HEK293T (cell line): ENCODE results near the gene DSCAM.

Source experiments
- CTCF ChIA-PET: fragments of 350-600 bp; formaldehyde crosslinking; extraction: SDS; loops from one replicate; lab custom pipeline; 2021; ENCODE audit warnings: antibody characterized with exemption, inconsistent platforms; lab: Yijun Ruan, JAX
- POLR2A ChIA-PET: fragments of 350-600 bp; formaldehyde crosslinking; extraction: SDS; loops from one replicate; lab custom pipeline; 2020; ENCODE audit warnings: antibody characterized with exemption, inconsistent platforms; lab: Yijun Ruan, JAX
- DNase-seq: peaks from one replicate; pipeline ENCODE4 v3.0.0; 2012; ENCODE audit warnings: mixed read lengths; ENCODE audit errors: extremely low spot score
- ARNT ChIP-seq: fragments of 450-650 bp; IDR thresholded peaks from 2 replicates; pipeline ENCODE4 v1.6.1; 2017; ENCODE audit warnings: mild to moderate bottlenecking
- BHLHE40 ChIP-seq: fragments of 450-650 bp; IDR thresholded peaks from 2 replicates; pipeline ENCODE4 v1.6.1; 2016; ENCODE audit warnings: mild to moderate bottlenecking, moderate library complexity, borderline replicate concordance
- CTBP1 ChIP-seq: fragments of 450-650 bp; IDR thresholded peaks from 2 replicates; pipeline ENCODE4 v1.6.1; 2016; ENCODE audit warnings: borderline replicate concordance
- ELF4 ChIP-seq: fragments of 450-650 bp; IDR thresholded peaks from 2 replicates; pipeline ENCODE4 v1.6.1; 2017; ENCODE audit warnings: antibody characterized with exemption
- FOXA1 ChIP-seq: fragments of 450-650 bp; IDR thresholded peaks from 2 replicates; pipeline ENCODE4 v1.6.1; 2016; ENCODE audit warnings: mild to moderate bottlenecking
- FOXK2 ChIP-seq: fragments of 450-650 bp; IDR thresholded peaks from 2 replicates; pipeline ENCODE4 v1.6.1; 2016; ENCODE audit warnings: mild to moderate bottlenecking
- FOXM1 ChIP-seq: fragments of 450-650 bp; IDR thresholded peaks from 2 replicates; pipeline ENCODE4 v1.6.1; 2017; ENCODE audit warnings: mild to moderate bottlenecking, borderline replicate concordance
- HDGF ChIP-seq: fragments of 450-650 bp; IDR thresholded peaks from 2 replicates; pipeline ENCODE4 v1.6.1; 2017; ENCODE audit warnings: antibody characterized with exemption, borderline replicate concordance
- L3MBTL2 ChIP-seq: fragments of 450-650 bp; conservative IDR thresholded peaks from 2 replicates; pipeline ENCODE4 v1.6.1; 2016; ENCODE audit warnings: mild to moderate bottlenecking
- LEF1 ChIP-seq: fragments of 450-650 bp; IDR thresholded peaks from 2 replicates; pipeline ENCODE4 v1.6.1; 2017; ENCODE audit warnings: mild to moderate bottlenecking, borderline replicate concordance
- NFRKB ChIP-seq: fragments of 450-650 bp; IDR thresholded peaks from 2 replicates; pipeline ENCODE4 v1.6.1; 2016; ENCODE audit warnings: mild to moderate bottlenecking, moderate library complexity
- SP1 ChIP-seq: fragments of 450-650 bp; IDR thresholded peaks from 2 replicates; pipeline ENCODE4 v1.6.1; 2017
- SUZ12 ChIP-seq: fragments of 450-650 bp; IDR thresholded peaks from 2 replicates; pipeline ENCODE4 v1.6.1; 2016; ENCODE audit warnings: mild to moderate bottlenecking
- TARDBP ChIP-seq: fragments of 450-650 bp; IDR thresholded peaks from 2 replicates; pipeline ENCODE4 v1.6.1; 2016
- ZNF384 ChIP-seq: fragments of 450-650 bp; IDR thresholded peaks from 2 replicates; pipeline ENCODE4 v1.6.1; 2016
- TF ChIP-seq, protein P1 (sequence below): fragments of 450-650 bp; IDR thresholded peaks from 2 replicates; pipeline ENCODE4 v1.6.1; 2016

Gene DSCAM

DNA sequence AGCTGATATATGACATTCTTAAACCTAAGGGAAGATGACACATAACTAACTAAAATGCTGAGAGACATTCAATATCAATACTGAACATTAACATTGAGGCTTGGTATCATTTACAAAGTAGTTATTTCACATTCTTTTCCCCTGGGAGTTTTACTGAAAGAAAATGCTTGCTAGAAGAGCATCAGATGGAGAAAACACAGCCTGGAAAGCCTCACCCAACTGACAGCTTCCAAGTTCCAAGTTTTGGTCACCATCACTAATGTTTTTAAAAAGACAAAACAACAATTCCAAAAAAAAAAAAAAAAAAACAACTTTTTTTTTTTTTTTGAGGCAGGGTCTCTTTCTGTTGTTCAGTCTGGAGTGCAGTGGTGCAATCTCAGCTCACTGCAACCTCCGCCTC lies 80.6 kb downstream of the DSCAM start:
- TF ChIP-seq FOXA1 (no peak), CTBP1 (no peak), HDGF (no peak), ZNF384 (no peak), LEF1 (no peak), SUZ12 (no peak), ELF4 (no peak), FOXM1 (no peak), BHLHE40 (no peak), ARNT (no peak), L3MBTL2 (no peak)
- TF ChIP-seq, protein P1, sequence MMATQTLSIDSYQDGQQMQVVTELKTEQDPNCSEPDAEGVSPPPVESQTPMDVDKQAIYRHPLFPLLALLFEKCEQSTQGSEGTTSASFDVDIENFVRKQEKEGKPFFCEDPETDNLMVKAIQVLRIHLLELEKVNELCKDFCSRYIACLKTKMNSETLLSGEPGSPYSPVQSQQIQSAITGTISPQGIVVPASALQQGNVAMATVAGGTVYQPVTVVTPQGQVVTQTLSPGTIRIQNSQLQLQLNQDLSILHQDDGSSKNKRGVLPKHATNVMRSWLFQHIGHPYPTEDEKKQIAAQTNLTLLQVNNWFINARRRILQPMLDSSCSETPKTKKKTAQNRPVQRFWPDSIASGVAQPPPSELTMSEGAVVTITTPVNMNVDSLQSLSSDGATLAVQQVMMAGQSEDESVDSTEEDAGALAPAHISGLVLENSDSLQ: no peak
- CTCF ChIA-PET: no interaction called here
- DNase-seq: no peak
- POLR2A ChIA-PET: no interaction called here

DNA sequence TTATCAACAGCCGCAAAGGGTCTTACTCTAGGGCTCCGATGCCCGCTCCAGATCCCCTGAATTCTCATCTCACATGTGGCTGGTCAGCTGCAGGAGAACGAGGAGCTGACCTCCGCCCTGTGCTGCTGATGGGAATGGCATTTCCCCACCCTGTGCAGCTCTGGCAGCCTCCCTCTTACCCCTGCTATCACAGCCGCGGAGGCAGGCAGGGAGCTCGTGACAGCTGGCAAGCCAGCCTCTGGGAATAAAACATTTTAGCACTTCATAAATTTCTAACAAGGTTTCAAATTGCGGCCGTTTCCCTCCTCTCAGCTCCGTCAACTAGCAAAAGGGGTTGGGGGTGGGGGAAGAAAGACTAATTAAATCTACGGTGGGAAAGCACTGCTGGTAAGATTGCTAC lies 81.1 kb downstream of the DSCAM start:
- no peak for DNase-seq
- no peak for TF ChIP-seq NFRKB
- no peak for TF ChIP-seq LEF1
- TF ChIP-seq, protein P1: no peak
- no peak for TF ChIP-seq TARDBP
- TF ChIP-seq CTBP1: no peak
- no peak for TF ChIP-seq ARNT
- TF ChIP-seq FOXA1: no peak
- TF ChIP-seq SUZ12: no peak
- TF ChIP-seq BHLHE40: no peak
- TF ChIP-seq ZNF384: no peak
- no peak for TF ChIP-seq HDGF
- TF ChIP-seq SP1: no peak
- no peak for TF ChIP-seq FOXK2
- TF ChIP-seq ELF4: no peak
- TF ChIP-seq FOXM1: no peak
- no peak for TF ChIP-seq L3MBTL2
- CTCF ChIA-PET: no interaction called here
- POLR2A ChIA-PET: no interaction called here

DNA sequence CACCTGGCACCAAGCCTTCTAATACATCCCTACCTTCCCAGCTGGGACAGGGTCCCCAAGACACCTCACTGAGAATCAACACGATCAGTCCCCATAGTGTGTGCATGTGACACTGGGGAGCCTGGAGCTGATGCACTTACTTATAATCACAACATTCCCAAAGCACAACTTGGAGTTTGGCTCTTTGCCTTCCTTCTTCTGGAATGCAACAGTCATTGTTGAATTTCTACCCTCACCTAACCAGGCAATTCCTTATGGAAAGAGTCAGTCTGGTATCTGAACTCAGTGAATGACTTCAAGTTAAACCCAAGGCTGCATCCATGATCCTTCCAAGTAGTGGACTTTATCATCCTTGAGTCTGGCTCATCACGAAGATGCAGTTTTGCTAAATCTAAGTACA lies 86.1 kb downstream of the DSCAM start:
- no peak for DNase-seq
- ChIA-PET CTCF (no interaction called here), POLR2A (no interaction called here)
- TF ChIP-seq ELF4: no peak
- no peak for TF ChIP-seq FOXK2
- TF ChIP-seq SP1: no peak
- no peak for TF ChIP-seq FOXM1
- no peak for TF ChIP-seq CTBP1
- no peak for TF ChIP-seq FOXA1
- no peak for TF ChIP-seq TARDBP
- TF ChIP-seq, protein P1: no peak
- TF ChIP-seq ARNT: no peak
- no peak for TF ChIP-seq LEF1
- TF ChIP-seq L3MBTL2: no peak
- no peak for TF ChIP-seq BHLHE40
- TF ChIP-seq HDGF: no peak
- TF ChIP-seq ZNF384: no peak
- no peak for TF ChIP-seq SUZ12
- TF ChIP-seq NFRKB: no peak

DNA sequence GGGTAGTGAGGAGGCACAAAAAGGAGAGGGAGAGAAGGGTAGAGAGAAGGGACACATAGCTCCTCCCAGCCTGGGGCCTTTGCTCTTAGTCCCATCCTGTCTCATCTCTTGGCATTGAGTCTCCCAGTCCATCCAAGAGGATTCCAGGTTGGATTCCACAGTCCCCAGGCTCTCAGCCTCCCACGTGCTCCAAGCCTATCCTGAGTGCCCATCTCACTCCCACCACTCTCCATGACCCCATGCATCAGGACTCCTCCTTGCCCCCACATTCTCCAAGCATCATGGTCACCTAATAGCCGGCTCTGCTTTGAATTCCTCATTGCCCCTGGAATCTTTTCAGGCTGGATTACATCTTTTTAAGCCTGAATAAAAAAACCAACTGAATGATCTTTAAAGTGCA lies 87.9 kb downstream of the DSCAM start:
- CTCF ChIA-PET: no interaction called here

DNA sequence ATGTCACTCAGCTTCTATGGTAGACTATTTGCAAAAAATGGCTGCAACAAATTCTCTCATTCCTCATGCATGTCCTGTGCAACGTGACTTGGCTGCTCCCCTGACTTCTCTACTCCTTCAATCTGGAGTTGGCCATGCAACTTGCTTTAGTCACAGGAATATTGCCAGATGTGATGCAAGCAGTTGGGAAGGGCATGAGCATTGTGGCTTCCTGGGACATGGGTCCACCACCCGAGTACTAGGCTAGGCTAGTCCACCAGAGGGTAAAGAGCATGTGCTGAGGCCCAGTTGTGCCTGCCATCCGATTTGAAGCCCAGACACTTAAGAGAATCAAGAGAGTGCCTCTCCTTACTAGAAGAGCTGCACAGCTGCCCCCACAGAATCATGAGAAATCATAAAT lies 89.6 kb downstream of the DSCAM start:
- TF ChIP-seq ARNT (no peak), SP1 (no peak), L3MBTL2 (no peak), TARDBP (no peak), FOXK2 (no peak), FOXM1 (no peak), BHLHE40 (no peak), SUZ12 (no peak), NFRKB (no peak)
- TF ChIP-seq, protein P1: no peak
- POLR2A ChIA-PET: no interaction called here
- no peak for DNase-seq
- CTCF ChIA-PET: no interaction called here

More for the DNA sequence above, 87.9 kb downstream of the DSCAM start:
- TF ChIP-seq FOXA1 (no peak), ZNF384 (no peak), L3MBTL2 (no peak), ELF4 (no peak), BHLHE40 (no peak), SP1 (no peak)
- DNase-seq: no peak
- POLR2A ChIA-PET: no interaction called here

DNA sequence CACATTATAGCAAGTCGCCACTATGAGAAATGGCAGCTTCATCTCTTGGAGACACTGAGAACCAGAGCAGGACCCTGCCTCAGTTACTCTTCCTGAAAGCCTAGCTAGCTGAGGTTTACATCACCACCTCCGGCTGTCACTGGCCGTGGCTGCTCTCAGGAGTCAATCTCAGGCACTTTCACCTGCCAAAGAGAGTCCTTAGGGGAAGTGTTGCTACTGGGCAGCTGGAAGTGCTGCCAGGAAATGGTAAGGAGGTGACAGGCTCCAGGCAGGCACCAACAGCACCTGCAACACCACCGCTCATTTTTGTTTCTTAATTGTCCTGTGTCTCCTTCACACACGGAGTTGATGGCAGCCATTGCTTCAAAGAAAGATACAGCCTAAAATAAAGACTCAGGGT lies 92.5 kb downstream of the DSCAM start:
- POLR2A ChIA-PET: no interaction called here
- CTCF ChIA-PET: no interaction called here
- TF ChIP-seq, protein P1: no peak
- no peak for DNase-seq
